ENCODE measurements around the gene CPA5. TPM values are rescaled to one million over a fixed set of nuclear protein-coding genes. Genes with fewer than 3 reads are reported as not detected.

CPA5 gene
- polyA plus RNA-seq, 1 of the 3 experiments (the other 2 are of a cell fraction), result 1.3 TPM

DNA sequence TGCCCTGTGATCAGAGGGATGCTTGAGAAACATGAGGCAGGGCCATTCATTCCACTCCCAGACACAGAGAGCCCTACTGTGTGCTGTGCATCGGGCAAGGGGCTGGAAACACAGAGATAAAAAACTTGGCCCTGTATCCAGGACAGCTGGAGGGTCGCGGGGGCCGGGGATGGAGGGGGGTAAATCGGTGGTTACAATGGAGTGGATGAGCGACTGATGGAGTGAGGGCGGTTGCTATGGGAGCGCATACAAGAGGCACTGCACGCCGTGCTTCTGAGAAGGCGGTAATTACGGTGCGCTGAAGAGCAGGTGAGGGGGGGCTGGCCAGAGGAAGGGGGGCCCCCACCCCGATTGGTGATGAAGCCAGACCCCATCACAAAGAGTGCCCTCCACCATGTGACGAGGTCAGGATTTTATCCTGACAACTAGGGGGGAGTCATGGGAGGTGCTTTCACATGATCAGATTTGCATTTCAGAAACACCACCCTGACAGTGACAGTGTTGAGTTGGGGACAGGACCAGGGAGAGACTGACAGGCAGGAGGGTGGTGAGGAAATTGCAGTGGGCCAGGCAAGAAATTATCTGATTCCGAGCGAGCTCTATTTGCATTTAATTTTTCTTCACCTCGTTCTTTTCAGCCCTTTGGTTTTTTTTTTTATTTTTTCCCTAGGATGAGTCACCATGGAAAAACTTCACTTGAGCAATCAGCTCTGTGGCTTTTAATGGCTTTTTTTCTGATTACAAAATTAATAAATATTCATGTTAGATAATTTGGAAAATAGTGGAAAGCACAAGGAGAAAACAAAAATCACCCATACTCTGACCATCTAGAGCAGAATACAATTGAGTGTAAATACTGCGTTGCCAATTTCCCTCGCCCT, 7.8 kb downstream of the CPA5 start:
- H3K27me3 ChIP-seq (ENCODE audit: insufficient read depth), result no peaks in the 10 kb centered on the region
- H3K9me2 ChIP-seq, result no peaks in the 10 kb centered on the region
- H3K4me3 ChIP-seq (ENCODE audit: low read depth in 2 of 2, low read length in 1 of 2), result no peak overlapping the region
- H3K4me1 ChIP-seq (ENCODE audit: control insufficient read depth in 1 of 2, insufficient read depth in 2 of 2, low read depth in 1 of 2, low read length in 1 of 2), result peaks cover 19 to 32% of the 10 kb centered on the region in 2 experiments; a peak in 3 of 4 replicates
- no peaks in the 10 kb centered on the region for H3K9me3 ChIP-seq
- POLR2A ChIA-PET, result no interaction called here
- peak; percentile 19 for DNase-seq
- H4K20me1 ChIP-seq (ENCODE audit: insufficient read depth), result no peaks in the 10 kb centered on the region
- no peaks in the 10 kb centered on the region for H3K36me3 ChIP-seq (replicated peaks in 1 of 2; ENCODE audit: control insufficient read depth in 1 of 2, insufficient read depth in 2 of 2, low read length in 1 of 2)
- peak; percentile 42; the same call in 1 of the 2 replicates for TF ChIP-seq FOXM1 (IDR thresholded peaks at IDR 0.05; ENCODE audit: low read depth)
- peak; percentile 38; the same call in 1 of the 2 replicates for TF ChIP-seq TEAD4 (IDR thresholded peaks at IDR 0.05; ENCODE audit: borderline replicate concordance, insufficient read depth)
- TF ChIP-seq EP300 (IDR thresholded peaks at IDR 0.05; ENCODE audit: borderline replicate concordance in 1 of 2, low read depth in 1 of 2, low read length in 1 of 2), result peak; percentile 9 to 71; a peak in 1 of 4 replicates
- peak; percentile 44; the same call in 1 of the 2 replicates for TF ChIP-seq NFIC (IDR thresholded peaks at IDR 0.05; ENCODE audit: borderline replicate concordance)
- TF ChIP-seq TCF12 (IDR thresholded peaks at IDR 0.05), result peak; percentile 68
- no peak for TF ChIP-seq RCOR1 (IDR thresholded peaks at IDR 0.05; ENCODE audit: low read length)
- TF ChIP-seq RFX5 (IDR thresholded peaks at IDR 0.05; ENCODE audit: low read length), result no peak
- peak; percentile 96 for TF ChIP-seq JUND (IDR thresholded peaks at IDR 0.05)
- peak; percentile 93 for TF ChIP-seq FOSL2 (IDR thresholded peaks at IDR 0.05; ENCODE audit: borderline replicate concordance, low read depth)
- no peak for TF ChIP-seq TAF1 (IDR thresholded peaks at IDR 0.05; ENCODE audit: borderline replicate concordance, low read depth, low read length)
- TF ChIP-seq, protein P1, sequence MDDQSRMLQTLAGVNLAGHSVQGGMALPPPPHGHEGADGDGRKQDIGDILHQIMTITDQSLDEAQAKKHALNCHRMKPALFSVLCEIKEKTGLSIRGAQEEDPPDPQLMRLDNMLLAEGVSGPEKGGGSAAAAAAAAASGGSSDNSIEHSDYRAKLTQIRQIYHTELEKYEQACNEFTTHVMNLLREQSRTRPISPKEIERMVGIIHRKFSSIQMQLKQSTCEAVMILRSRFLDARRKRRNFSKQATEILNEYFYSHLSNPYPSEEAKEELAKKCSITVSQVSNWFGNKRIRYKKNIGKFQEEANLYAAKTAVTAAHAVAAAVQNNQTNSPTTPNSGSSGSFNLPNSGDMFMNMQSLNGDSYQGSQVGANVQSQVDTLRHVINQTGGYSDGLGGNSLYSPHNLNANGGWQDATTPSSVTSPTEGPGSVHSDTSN (IDR thresholded peaks at IDR 0.05), result peak; percentile 42; the same call in 1 of the 2 replicates
- TF ChIP-seq, protein P2, sequence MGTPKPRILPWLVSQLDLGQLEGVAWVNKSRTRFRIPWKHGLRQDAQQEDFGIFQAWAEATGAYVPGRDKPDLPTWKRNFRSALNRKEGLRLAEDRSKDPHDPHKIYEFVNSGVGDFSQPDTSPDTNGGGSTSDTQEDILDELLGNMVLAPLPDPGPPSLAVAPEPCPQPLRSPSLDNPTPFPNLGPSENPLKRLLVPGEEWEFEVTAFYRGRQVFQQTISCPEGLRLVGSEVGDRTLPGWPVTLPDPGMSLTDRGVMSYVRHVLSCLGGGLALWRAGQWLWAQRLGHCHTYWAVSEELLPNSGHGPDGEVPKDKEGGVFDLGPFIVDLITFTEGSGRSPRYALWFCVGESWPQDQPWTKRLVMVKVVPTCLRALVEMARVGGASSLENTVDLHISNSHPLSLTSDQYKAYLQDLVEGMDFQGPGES (IDR thresholded peaks at IDR 0.05; ENCODE audit: low read depth, low read length), result no peak
- peak overlapping the region; percentile 45 to 62; a peak in 3 of 4 replicates for H3K27ac ChIP-seq (ENCODE audit: low read depth in 2 of 2, low read length in 1 of 2)
- H3K9ac ChIP-seq, result no peak overlapping the region
- H2AFZ ChIP-seq (ENCODE audit: low read depth), result peak overlapping the region; percentile 57; the same call in 1 of the 2 replicates
- CTCF ChIA-PET, result interaction anchor here (1.0 kb wide), 1 partner anchor 12 kb away, joined by 3 read pairs; no protein-coding TSS in a partner anchor
- H3F3A ChIP-seq (replicated peaks; ENCODE audit: insufficient read depth), result peaks cover 24% of the 10 kb centered on the region
- 0 out of 2 replicates have a peak overlapping the region, but pooled peaks have one; percentile 32 for H3K4me2 ChIP-seq
- WGBS (ENCODE audit: low lambda C conversion rate), result 76% methylated on average over 20 of the region's 20 CpGs
- no peaks in the 10 kb centered on the region for H3K79me2 ChIP-seq (ENCODE audit: insufficient read depth)

DNA sequence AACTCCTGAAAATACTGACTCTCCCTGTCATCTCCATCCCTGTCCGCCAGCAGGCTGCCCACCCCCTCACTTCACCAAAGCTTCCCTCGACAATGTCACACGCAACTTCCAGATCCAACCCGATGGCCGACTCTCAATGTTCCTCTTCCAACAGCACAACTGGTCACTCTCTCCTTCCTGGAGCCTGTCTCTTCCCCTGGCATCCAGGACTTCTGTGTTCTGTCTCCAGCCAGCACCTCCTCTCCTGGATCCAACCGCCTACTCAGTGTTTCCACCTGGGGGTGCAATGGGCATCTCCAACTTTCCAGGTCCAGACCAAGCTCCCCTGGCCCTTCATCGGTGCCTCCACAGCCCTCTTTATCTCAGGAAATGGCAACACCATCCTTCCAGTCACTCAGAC, 8.6 kb downstream of the CPA5 start:
- Histone ChIP-seq H3K36me3 (replicated peaks in 1 of 2; ENCODE audit: control insufficient read depth in 1 of 2, insufficient read depth in 2 of 2, low read length in 1 of 2) (no peaks in the 10 kb centered on the region), H3F3A (replicated peaks; ENCODE audit: insufficient read depth) (peaks cover 27% of the 10 kb centered on the region), H3K9ac (no peak overlapping the region), H3K79me2 (ENCODE audit: insufficient read depth) (no peaks in the 10 kb centered on the region), H3K27me3 (ENCODE audit: insufficient read depth) (no peaks in the 10 kb centered on the region), H3K4me1 (ENCODE audit: control insufficient read depth in 1 of 2, insufficient read depth in 2 of 2, low read depth in 1 of 2, low read length in 1 of 2) (peaks cover 19 to 33% of the 10 kb centered on the region in 2 experiments; a peak in 3 of 4 replicates), H3K4me3 (ENCODE audit: low read depth in 2 of 2, low read length in 1 of 2) (no peak overlapping the region), H3K9me3 (no peaks in the 10 kb centered on the region), H3K27ac (ENCODE audit: low read depth in 2 of 2, low read length in 1 of 2) (peak overlapping the region; percentile 36 to 45; a peak in 2 of 4 replicates), H3K4me2 (0 out of 2 replicates have a peak overlapping the region, but pooled peaks have one; percentile 6), H2AFZ (ENCODE audit: low read depth) (no peak overlapping the region), H4K20me1 (ENCODE audit: insufficient read depth) (no peaks in the 10 kb centered on the region), H3K9me2 (no peaks in the 10 kb centered on the region)
- WGBS (ENCODE audit: low lambda C conversion rate), result 90% methylated on average over 7 of the region's 7 CpGs
- peak; percentile 17 for DNase-seq
- ChIA-PET CTCF (interaction anchor here (1.0 kb wide), 1 partner anchor 11 kb away, joined by 3 read pairs; no protein-coding TSS in a partner anchor), POLR2A (no interaction called here)
- TF ChIP-seq RAD21 (IDR thresholded peaks at IDR 0.05; ENCODE audit: low read length) (no peak), EP300 (IDR thresholded peaks at IDR 0.05; ENCODE audit: borderline replicate concordance in 1 of 2, low read depth in 1 of 2, low read length in 1 of 2) (no peak), SMC3 (IDR thresholded peaks at IDR 0.05; ENCODE audit: low read depth, low read length) (no peak)
- TF ChIP-seq, protein P3, sequence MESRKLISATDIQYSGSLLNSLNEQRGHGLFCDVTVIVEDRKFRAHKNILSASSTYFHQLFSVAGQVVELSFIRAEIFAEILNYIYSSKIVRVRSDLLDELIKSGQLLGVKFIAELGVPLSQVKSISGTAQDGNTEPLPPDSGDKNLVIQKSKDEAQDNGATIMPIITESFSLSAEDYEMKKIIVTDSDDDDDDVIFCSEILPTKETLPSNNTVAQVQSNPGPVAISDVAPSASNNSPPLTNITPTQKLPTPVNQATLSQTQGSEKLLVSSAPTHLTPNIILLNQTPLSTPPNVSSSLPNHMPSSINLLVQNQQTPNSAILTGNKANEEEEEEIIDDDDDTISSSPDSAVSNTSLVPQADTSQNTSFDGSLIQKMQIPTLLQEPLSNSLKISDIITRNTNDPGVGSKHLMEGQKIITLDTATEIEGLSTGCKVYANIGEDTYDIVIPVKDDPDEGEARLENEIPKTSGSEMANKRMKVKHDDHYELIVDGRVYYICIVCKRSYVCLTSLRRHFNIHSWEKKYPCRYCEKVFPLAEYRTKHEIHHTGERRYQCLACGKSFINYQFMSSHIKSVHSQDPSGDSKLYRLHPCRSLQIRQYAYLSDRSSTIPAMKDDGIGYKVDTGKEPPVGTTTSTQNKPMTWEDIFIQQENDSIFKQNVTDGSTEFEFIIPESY (IDR thresholded peaks at IDR 0.05; ENCODE audit: borderline replicate concordance, low read depth), result no peak
- TF ChIP-seq, protein P4, sequence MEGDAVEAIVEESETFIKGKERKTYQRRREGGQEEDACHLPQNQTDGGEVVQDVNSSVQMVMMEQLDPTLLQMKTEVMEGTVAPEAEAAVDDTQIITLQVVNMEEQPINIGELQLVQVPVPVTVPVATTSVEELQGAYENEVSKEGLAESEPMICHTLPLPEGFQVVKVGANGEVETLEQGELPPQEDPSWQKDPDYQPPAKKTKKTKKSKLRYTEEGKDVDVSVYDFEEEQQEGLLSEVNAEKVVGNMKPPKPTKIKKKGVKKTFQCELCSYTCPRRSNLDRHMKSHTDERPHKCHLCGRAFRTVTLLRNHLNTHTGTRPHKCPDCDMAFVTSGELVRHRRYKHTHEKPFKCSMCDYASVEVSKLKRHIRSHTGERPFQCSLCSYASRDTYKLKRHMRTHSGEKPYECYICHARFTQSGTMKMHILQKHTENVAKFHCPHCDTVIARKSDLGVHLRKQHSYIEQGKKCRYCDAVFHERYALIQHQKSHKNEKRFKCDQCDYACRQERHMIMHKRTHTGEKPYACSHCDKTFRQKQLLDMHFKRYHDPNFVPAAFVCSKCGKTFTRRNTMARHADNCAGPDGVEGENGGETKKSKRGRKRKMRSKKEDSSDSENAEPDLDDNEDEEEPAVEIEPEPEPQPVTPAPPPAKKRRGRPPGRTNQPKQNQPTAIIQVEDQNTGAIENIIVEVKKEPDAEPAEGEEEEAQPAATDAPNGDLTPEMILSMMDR (IDR thresholded peaks at IDR 0.05), result no peak; the same call in 1 of the 2 replicates
- TF ChIP-seq, protein P5, sequence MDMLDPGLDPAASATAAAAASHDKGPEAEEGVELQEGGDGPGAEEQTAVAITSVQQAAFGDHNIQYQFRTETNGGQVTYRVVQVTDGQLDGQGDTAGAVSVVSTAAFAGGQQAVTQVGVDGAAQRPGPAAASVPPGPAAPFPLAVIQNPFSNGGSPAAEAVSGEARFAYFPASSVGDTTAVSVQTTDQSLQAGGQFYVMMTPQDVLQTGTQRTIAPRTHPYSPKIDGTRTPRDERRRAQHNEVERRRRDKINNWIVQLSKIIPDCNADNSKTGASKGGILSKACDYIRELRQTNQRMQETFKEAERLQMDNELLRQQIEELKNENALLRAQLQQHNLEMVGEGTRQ (IDR thresholded peaks at IDR 0.05; ENCODE audit: borderline replicate concordance, low read depth, low read length), result no peak

All from SK-N-SH (cell line).